Neural progenitor cell (in vitro differentiated cells): ENCODE data around the gene ATF2. TPM values are rescaled to one million over a fixed set of nuclear protein-coding genes. Genes with fewer than 3 reads are reported as not detected.

Source experiments
- DNase-seq: peaks from one replicate; pipeline ENCODE4 v3.0.0-alpha.2; 2016; ENCODE audit warnings: low spot score
- H2AFZ ChIP-seq: fragments of 200-600 bp; sonication (generic); replicated peaks from 2 replicates; pipeline ENCODE4 v1.6.1; 2016; ENCODE audit warnings: antibody characterized with exemption
- H3F3A ChIP-seq: fragments of 200-600 bp; sonication (generic); 2 replicates; pipeline ENCODE4 v1.6.1; 2016; ENCODE audit warnings: antibody characterized with exemption, low read depth
- H3K27ac ChIP-seq: fragments of 200-600 bp; sonication (generic); 2 replicates; pipeline ENCODE4 v1.5.1; 2016; ENCODE audit warnings: mild to moderate bottlenecking
- H3K27me3 ChIP-seq: fragments of 200-600 bp; sonication (generic); 2 replicates; pipeline ENCODE4 v1.6.1; 2016; ENCODE audit warnings: mild to moderate bottlenecking, moderate library complexity
- H3K36me3 ChIP-seq: fragments of 200-600 bp; sonication (generic); 2 replicates; pipeline ENCODE4 v1.5.1; 2016
- H3K4me1 ChIP-seq: fragments of 200-600 bp; sonication (generic); 2 replicates; pipeline ENCODE4 v1.6.1; 2016; ENCODE audit warnings: mixed run types
- H3K4me2 ChIP-seq: fragments of 200-600 bp; sonication (generic); 2 replicates; pipeline ENCODE4 v1.6.1; 2016
- H3K4me3 ChIP-seq: fragments of 200-600 bp; sonication (generic); 2 replicates; pipeline ENCODE4 v1.5.1; 2016
- H3K79me2 ChIP-seq: fragments of 200-600 bp; sonication (generic); 2 replicates; pipeline ENCODE4 v1.6.1; 2016; ENCODE audit warnings: low read depth
- H3K9ac ChIP-seq: fragments of 200-600 bp; sonication (generic); 2 replicates; pipeline ENCODE4 v1.6.1; 2016
- H3K9me3 ChIP-seq: fragments of 200-600 bp; sonication (generic); 2 replicates; pipeline ENCODE4 v1.5.1; 2016; ENCODE audit warnings: low read depth
- H4K20me1 ChIP-seq: fragments of 200-600 bp; sonication (generic); 2 replicates; pipeline ENCODE4 v1.6.1; 2016; ENCODE audit warnings: low read depth
- H3K27ac Mint-ChIP-seq: 3 replicates; pipeline ENCODE4 v1.8.0; 2021; ENCODE audit warnings: mixed read lengths
- H3K27me3 Mint-ChIP-seq: 2 replicates; pipeline ENCODE4 v1.8.0; 2022; ENCODE audit warnings: low read depth, mild to moderate bottlenecking, inconsistent platforms, moderate library complexity, mixed read lengths; ENCODE audit not compliant: insufficient read depth
- H3K36me3 Mint-ChIP-seq: 3 replicates; pipeline ENCODE4 v1.8.0; 2021; ENCODE audit warnings: mixed read lengths
- H3K4me1 Mint-ChIP-seq: 3 replicates; pipeline ENCODE4 v1.8.0; 2021; ENCODE audit warnings: mixed read lengths
- H3K4me3 Mint-ChIP-seq: 3 replicates; pipeline ENCODE4 v1.8.0; 2021; ENCODE audit warnings: mild to moderate bottlenecking, moderate library complexity, mixed read lengths
- H3K9me3 Mint-ChIP-seq: 3 replicates; pipeline ENCODE4 v1.8.0; 2020; ENCODE audit warnings: mixed read lengths
- CTCF ChIP-seq: fragments of 200-600 bp; sonication (generic); IDR thresholded peaks from 2 replicates; pipeline ENCODE4 v1.5.1; 2017; ENCODE audit warnings: antibody characterized with exemption, mild to moderate bottlenecking
- EZH2 ChIP-seq: fragments of 200-600 bp; sonication (generic); IDR thresholded peaks from 2 replicates; pipeline ENCODE4 v1.6.1; 2017; ENCODE audit warnings: antibody characterized with exemption, mild to moderate bottlenecking, moderate library complexity
- EZH2phosphoT487 ChIP-seq: fragments of 200-600 bp; sonication (generic); IDR thresholded peaks from 2 replicates; pipeline ENCODE4 v1.6.1; 2017; ENCODE audit warnings: antibody characterized with exemption
- total RNA-seq: library from RNA; depleted of rRNA; stranded (reverse); fragments of >200 nt; gene quantifications from 2 replicates; pipeline ENCODE4 v1.2.3, GENCODE V29; 2015; ENCODE audit warnings: low replicate concordance

ATF2 gene
- total RNA-seq, 1 donor from 2014 or later: 133 TPM

- Histone ChIP-seq H3F3A (peaks cover 19% of the 10 kb centered on the region), H3K4me2 (no peak overlapping the region), H3K27me3 (no peaks in the 10 kb centered on the region), H3K79me2 (peaks cover 23% of the 10 kb centered on the region), H3K4me1 (peaks cover 7% of the 10 kb centered on the region), H3K36me3 (peaks cover 19% of the 10 kb centered on the region), H3K4me3 (no peak overlapping the region), H2AFZ (no peak overlapping the region), H4K20me1 (peaks cover 23% of the 10 kb centered on the region), H3K9me3 (no peaks in the 10 kb centered on the region), H3K9ac (no peak overlapping the region), H3K27ac (no peak overlapping the region)
- Mint-ChIP-seq H3K27ac (no peak overlapping the region), H3K4me3 (no peak overlapping the region), H3K36me3 (peaks cover 15% of the 10 kb centered on the region), H3K27me3 (no peaks in the 10 kb centered on the region), H3K4me1 (peaks cover 6% of the 10 kb centered on the region), H3K9me3 (no peaks in the 10 kb centered on the region)
- DNase-seq: no peak
- TF ChIP-seq EZH2phosphoT487: no peak
- TF ChIP-seq CTCF: no peak
- no peak for TF ChIP-seq EZH2
Observed at GRCh38 chr2:175175896-175176295, 7.9 kb upstream of the ATF2 start.

- no peak overlapping the region for H3K27ac ChIP-seq
- peaks cover 13% of the 10 kb centered on the region for H3F3A ChIP-seq
- peaks cover 17% of the 10 kb centered on the region for H3K79me2 ChIP-seq
- peaks cover 4% of the 10 kb centered on the region for H3K4me1 ChIP-seq
- no peak overlapping the region for H3K9ac ChIP-seq
- peaks cover 17% of the 10 kb centered on the region for H4K20me1 ChIP-seq
- Mint-ChIP-seq H3K36me3 (peaks cover 13% of the 10 kb centered on the region), H3K4me1 (peaks cover 2% of the 10 kb centered on the region), H3K27me3 (no peaks in the 10 kb centered on the region), H3K4me3 (no peak overlapping the region), H3K9me3 (no peaks in the 10 kb centered on the region), H3K27ac (no peak overlapping the region)
- H3K4me3 ChIP-seq: no peak overlapping the region
- H3K27me3 ChIP-seq: no peaks in the 10 kb centered on the region
- no peaks in the 10 kb centered on the region for H3K9me3 ChIP-seq
- H3K4me2 ChIP-seq: no peak overlapping the region
- no peak for DNase-seq
- H2AFZ ChIP-seq: no peak overlapping the region
- TF ChIP-seq EZH2 (no peak), EZH2phosphoT487 (no peak), CTCF (no peak)
- H3K36me3 ChIP-seq: peaks cover 19% of the 10 kb centered on the region
Observed at GRCh38 chr2:175175320-175175719, 7.3 kb upstream of the ATF2 start.

GRCh38 chr2:175170659-175171304 lies 2.8 kb upstream of the ATF2 start:
- Histone ChIP-seq H3K79me2 (peaks cover 36% of the 10 kb centered on the region), H3K27ac (no peak overlapping the region), H2AFZ (no peak overlapping the region), H3K36me3 (no peaks in the 10 kb centered on the region), H3K9ac (no peak overlapping the region), H3K4me3 (no peak overlapping the region), H3K27me3 (no peaks in the 10 kb centered on the region), H3F3A (peaks cover 16% of the 10 kb centered on the region), H3K4me1 (peaks cover 10% of the 10 kb centered on the region), H4K20me1 (no peaks in the 10 kb centered on the region), H3K4me2 (no peak overlapping the region), H3K9me3 (no peaks in the 10 kb centered on the region)
- Mint-ChIP-seq H3K27me3 (peaks cover 5% of the 10 kb centered on the region), H3K27ac (no peak overlapping the region), H3K4me3 (no peak overlapping the region), H3K9me3 (no peaks in the 10 kb centered on the region), H3K4me1 (peaks cover 8% of the 10 kb centered on the region), H3K36me3 (peaks cover 2% of the 10 kb centered on the region)
- no peak for DNase-seq
- no peak for TF ChIP-seq EZH2
- no peak for TF ChIP-seq EZH2phosphoT487
- TF ChIP-seq CTCF: no peak
